Activated effector memory CD4-positive, alpha-beta T cell treated with Interleukin-2 at 50 U/mL for 16 hours (primary cell): Measurements from ENCODE around the gene KRTAP5-9.
"Not testable (repeated sequence)": the region's sequence is repeated elsewhere in the genome, so short reads cannot be mapped to it uniquely, and the experiment has no call there.

ENCODE experiments used
- DNase-seq: peaks from one replicate; pipeline ENCODE4 v3.0.0-alpha.2; 2020

The KRTAP5-9 gene

GRCh38 chr11:71563406-71563805, 15.2 kb downstream of the KRTAP5-9 start:
- DNase-seq = no peak

GRCh38 chr11:71564430-71564829, 16.2 kb downstream of the KRTAP5-9 start:
- no peak for DNase-seq

- DNase-seq = no peak
Measured at GRCh38 chr11:71565263-71565662, 17.0 kb downstream of the KRTAP5-9 start, which contains the start of gene KRTAP5-10. TSS of gene KRTAP5-10 (plus strand) at chr11:71565563. CDS start at chr11:71565588, 25 bp downstream.

- no peak for DNase-seq
Measured at GRCh38 chr11:71566081-71566620, 17.9 kb downstream of the KRTAP5-9 start.

- DNase-seq = not testable (repeated sequence)
Measured at GRCh38 chr11:71566626-71567599, 18.7 kb downstream of the KRTAP5-9 start.

GRCh38 chr11:71567633-71568032, 19.4 kb downstream of the KRTAP5-9 start:
- not testable (repeated sequence) for DNase-seq

- DNase-seq = no peak
Measured at GRCh38 chr11:71568704-71569349, 20.6 kb downstream of the KRTAP5-9 start.

GRCh38 chr11:71571101-71571850, 23.1 kb downstream of the KRTAP5-9 start:
- DNase-seq = not testable (repeated sequence)

GRCh38 chr11:71572811-71573210, 24.6 kb downstream of the KRTAP5-9 start:
- DNase-seq = no peak

GRCh38 chr11:71574418-71574817, 26.2 kb downstream of the KRTAP5-9 start:
- no peak for DNase-seq

- DNase-seq = no peak
Measured at GRCh38 chr11:71575723-71576424, 27.7 kb downstream of the KRTAP5-9 start.

GRCh38 chr11:71576688-71577465, 28.7 kb downstream of the KRTAP5-9 start:
- not testable (repeated sequence) for DNase-seq

GRCh38 chr11:71577469-71578004, 29.3 kb downstream of the KRTAP5-9 start:
- no peak for DNase-seq

GRCh38 chr11:71579513-71579912, 31.3 kb downstream of the KRTAP5-9 start:
- DNase-seq = not testable (repeated sequence)

GRCh38 chr11:71580057-71581003, 32.1 kb downstream of the KRTAP5-9 start:
- DNase-seq = no peak

- DNase-seq = no peak
Measured at GRCh38 chr11:71581826-71582225, 33.6 kb downstream of the KRTAP5-9 start.

- no peak for DNase-seq
Measured at GRCh38 chr11:71582309-71582895, 34.2 kb downstream of the KRTAP5-9 start, which contains the start of gene KRTAP5-11. TSS of gene KRTAP5-11 (minus strand) at chr11:71582875. CDS start at chr11:71582837, 38 bp downstream.

GRCh38 chr11:71582969-71583368, 34.7 kb downstream of the KRTAP5-9 start:
- DNase-seq = not testable (repeated sequence)

- not testable (repeated sequence) for DNase-seq
Measured at GRCh38 chr11:71585673-71586072, 37.5 kb downstream of the KRTAP5-9 start.
